NT2/D1 (cell line): ENCODE results near the gene CCDC51.

Experiments
- DNase-seq: peaks from one replicate; pipeline ENCODE4 v3.0.0-alpha.2; 2011; ENCODE audit warnings: low read depth, low spot score
- H3K27me3 ChIP-seq: 2 replicates; pipeline ENCODE4 v1.6.0; 2011; ENCODE audit warnings: mild to moderate bottlenecking; ENCODE audit not compliant: insufficient read length, insufficient read depth
- H3K36me3 ChIP-seq: 2 replicates; pipeline ENCODE4 v1.6.1; 2011; ENCODE audit warnings: mild to moderate bottlenecking, low read length, mixed read lengths; ENCODE audit not compliant: insufficient read depth, insufficient read length
- H3K4me1 ChIP-seq: 2 replicates; pipeline ENCODE4 v1.5.1; 2011; ENCODE audit not compliant: insufficient read depth, insufficient read length
- H3K4me3 ChIP-seq: 2 replicates; pipeline ENCODE4 v1.5.1; 2011; ENCODE audit warnings: low read depth; ENCODE audit not compliant: insufficient read length
- H3K9ac ChIP-seq: 2 replicates; pipeline ENCODE4 v1.6.0; 2011; ENCODE audit warnings: low read depth; ENCODE audit not compliant: insufficient read length
- H3K9me3 ChIP-seq: 2 replicates; pipeline ENCODE4 v1.5.1; 2011; ENCODE audit warnings: mild to moderate bottlenecking, low read length; ENCODE audit not compliant: insufficient read depth
- SUZ12 ChIP-seq: IDR thresholded peaks from 2 replicates; pipeline ENCODE4 v1.6.1; 2011; ENCODE audit not compliant: insufficient read length, insufficient read depth; ENCODE audit errors: extremely low read depth
- YY1 ChIP-seq: IDR thresholded peaks from 2 replicates; pipeline ENCODE4 v1.6.1; 2011; ENCODE audit not compliant: insufficient read length, insufficient read depth
- ZNF274 ChIP-seq: IDR thresholded peaks from 2 replicates; pipeline ENCODE4 v1.6.1; 2011; ENCODE audit warnings: mild to moderate bottlenecking, low read depth, low read length

Gene CCDC51

GRCh38 chr3:48436855-48437254 lies 3.1 kb downstream of the CCDC51 start:
- Histone ChIP-seq H3K9me3 (no peaks in the 10 kb centered on the region), H3K27me3 (no peaks in the 10 kb centered on the region), H3K9ac (no peak overlapping the region), H3K36me3 (peaks cover 53% of the 10 kb centered on the region), H3K4me3 (no peak overlapping the region), H3K4me1 (peaks cover 15% of the 10 kb centered on the region)
- no peak for DNase-seq
- TF ChIP-seq YY1 = no peak
- TF ChIP-seq SUZ12 = no peak
- no peak for TF ChIP-seq ZNF274

DNA sequence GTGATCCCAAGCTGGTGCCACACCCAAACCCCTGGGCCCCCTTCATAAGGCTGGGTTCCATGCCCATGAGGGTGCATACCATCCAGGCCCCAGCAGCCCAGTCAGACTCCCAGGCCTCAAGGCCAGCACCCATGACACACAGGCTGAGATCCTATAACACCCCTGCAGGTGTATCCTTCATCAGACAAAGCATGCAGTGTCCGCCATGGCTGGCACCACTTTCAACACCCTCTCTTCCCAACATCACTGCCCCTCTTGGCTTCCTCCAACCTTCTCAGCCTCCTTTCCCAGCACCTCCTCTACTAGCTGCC lies 3.5 kb downstream of the CCDC51 start:
- no peak overlapping the region for H3K9ac ChIP-seq
- peaks cover 13% of the 10 kb centered on the region for H3K4me1 ChIP-seq
- no peaks in the 10 kb centered on the region for H3K9me3 ChIP-seq
- TF ChIP-seq ZNF274 (no peak), YY1 (no peak), SUZ12 (no peak)
- no peaks in the 10 kb centered on the region for H3K27me3 ChIP-seq
- no peak overlapping the region for H3K4me3 ChIP-seq
- H3K36me3 ChIP-seq = peaks cover 53% of the 10 kb centered on the region
- no peak for DNase-seq

DNA sequence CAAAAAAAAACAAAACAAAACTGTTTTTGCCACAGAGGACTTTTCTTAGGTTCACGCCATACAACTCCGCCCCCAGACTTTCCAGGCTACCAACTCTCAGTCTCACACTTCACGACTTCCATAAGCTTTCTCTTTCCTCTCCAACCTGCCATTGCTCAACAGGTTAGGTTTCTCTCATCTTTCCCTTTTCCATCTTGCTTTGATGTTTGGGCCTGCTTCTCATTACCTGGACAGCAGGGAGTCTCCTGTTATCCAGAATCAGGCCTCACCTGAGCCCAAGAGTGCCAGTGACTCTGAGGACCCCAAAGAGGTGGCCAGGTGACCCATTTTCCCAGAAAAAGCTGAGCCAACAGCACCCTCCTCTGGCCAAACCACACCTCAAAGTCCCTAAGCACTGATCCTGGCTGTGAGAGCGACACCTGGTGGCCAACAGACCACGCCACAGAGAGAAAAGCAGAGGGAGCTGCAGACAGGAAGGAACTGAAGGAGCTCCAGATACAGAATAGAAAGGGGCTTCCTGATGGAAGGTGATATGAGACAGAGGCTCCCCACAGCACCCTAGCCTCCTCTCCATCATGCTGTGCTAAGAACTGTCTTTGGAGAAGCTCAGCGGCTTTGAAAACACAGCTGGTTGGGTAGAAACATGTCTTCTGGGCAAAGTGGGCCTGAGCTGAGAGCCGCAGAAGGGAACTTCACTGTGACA lies 4.0 kb downstream of the CCDC51 start:
- H3K27me3 ChIP-seq = no peaks in the 10 kb centered on the region
- H3K36me3 ChIP-seq = peaks cover 54% of the 10 kb centered on the region
- no peaks in the 10 kb centered on the region for H3K9me3 ChIP-seq
- TF ChIP-seq SUZ12 (no peak), YY1 (no peak), ZNF274 (no peak)
- H3K4me1 ChIP-seq = peaks cover 13% of the 10 kb centered on the region
- no peak overlapping the region for H3K4me3 ChIP-seq
- DNase-seq = peak; percentile 90
- no peak overlapping the region for H3K9ac ChIP-seq

GRCh38 chr3:48435223-48435595 lies 4.7 kb downstream of the CCDC51 start:
- TF ChIP-seq SUZ12 = no peak
- no peak for TF ChIP-seq ZNF274
- no peak for TF ChIP-seq YY1
- Histone ChIP-seq H3K9me3 (no peaks in the 10 kb centered on the region), H3K36me3 (peaks cover 55% of the 10 kb centered on the region), H3K9ac (no peak overlapping the region), H3K27me3 (no peaks in the 10 kb centered on the region), H3K4me1 (peaks cover 19% of the 10 kb centered on the region), H3K4me3 (no peak overlapping the region)
- DNase-seq = no peak

DNA sequence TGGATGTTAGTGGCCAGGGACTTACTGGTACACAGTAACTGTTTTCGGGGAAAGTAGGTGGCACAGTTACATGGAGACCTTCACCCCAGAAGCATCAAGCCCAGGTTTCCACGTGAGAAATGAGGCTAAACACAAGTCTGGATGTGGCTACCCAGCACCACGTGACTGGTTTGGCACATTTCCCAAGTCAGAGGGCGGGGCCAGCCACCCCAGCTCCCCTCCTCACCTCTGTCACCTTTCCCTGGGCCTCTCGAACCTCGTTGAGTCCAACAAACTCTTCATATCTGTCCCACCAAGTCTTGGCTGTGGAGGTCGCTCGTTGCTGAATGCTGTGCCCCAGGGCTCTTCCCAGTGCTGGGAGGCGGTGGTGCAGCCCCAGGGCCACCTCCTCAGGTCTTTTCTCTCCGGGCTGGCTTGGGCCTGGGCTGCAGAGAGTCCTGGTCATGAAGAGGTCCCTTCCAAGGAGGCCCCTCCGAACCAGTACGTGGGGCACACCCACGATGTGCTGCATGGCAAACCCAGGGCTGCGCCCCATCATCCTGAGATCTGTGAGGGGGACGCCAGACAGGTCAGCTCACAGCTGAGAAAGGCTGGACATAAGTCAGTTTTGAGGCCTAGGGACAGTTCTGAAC lies 5.2 kb downstream of the CCDC51 start:
- H3K4me3 ChIP-seq = no peak overlapping the region
- no peak for TF ChIP-seq ZNF274
- no peak for TF ChIP-seq SUZ12
- TF ChIP-seq YY1 = no peak
- no peak for DNase-seq
- peaks cover 19% of the 10 kb centered on the region for H3K4me1 ChIP-seq
- H3K36me3 ChIP-seq = peaks cover 55% of the 10 kb centered on the region
- H3K9ac ChIP-seq = no peak overlapping the region
- no peaks in the 10 kb centered on the region for H3K9me3 ChIP-seq
- H3K27me3 ChIP-seq = no peaks in the 10 kb centered on the region

DNA sequence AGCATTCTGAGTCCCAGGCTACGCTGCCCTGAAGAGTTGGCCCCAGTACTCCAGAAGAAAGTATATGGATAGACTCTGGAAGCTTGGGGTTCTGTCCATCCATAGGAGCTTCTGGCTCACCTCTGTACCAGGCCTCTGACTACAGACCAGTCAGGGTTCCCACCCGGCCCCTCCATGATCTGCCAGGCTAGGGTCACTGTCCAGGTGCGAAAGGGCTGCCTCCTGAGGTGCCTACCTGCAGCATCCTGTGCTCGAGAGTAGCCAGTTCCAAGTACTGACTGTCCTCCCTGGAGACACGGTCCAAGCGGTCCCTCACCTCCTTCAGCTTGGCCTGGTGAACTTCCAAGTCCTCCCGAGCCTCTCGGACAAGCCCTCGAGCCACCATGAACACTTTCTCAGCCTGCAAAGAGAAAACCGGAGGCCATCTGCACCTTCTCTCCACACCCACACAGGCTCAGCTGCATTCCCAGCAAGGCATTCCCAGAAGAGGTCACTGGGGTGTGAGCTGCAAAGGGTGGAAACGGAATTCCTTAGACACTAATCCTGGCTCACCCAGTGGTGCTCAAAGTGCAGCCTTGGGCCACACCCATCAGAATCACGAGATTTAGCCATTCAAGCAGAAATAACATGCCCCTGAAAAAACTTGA lies 6.3 kb downstream of the CCDC51 start:
- TF ChIP-seq ZNF274 (no peak), YY1 (no peak), SUZ12 (no peak)
- H3K9ac ChIP-seq = no peak overlapping the region
- no peak overlapping the region for H3K4me3 ChIP-seq
- H3K36me3 ChIP-seq = peaks cover 55% of the 10 kb centered on the region
- no peaks in the 10 kb centered on the region for H3K27me3 ChIP-seq
- no peak for DNase-seq
- H3K4me1 ChIP-seq = peaks cover 19% of the 10 kb centered on the region
- no peaks in the 10 kb centered on the region for H3K9me3 ChIP-seq

DNA sequence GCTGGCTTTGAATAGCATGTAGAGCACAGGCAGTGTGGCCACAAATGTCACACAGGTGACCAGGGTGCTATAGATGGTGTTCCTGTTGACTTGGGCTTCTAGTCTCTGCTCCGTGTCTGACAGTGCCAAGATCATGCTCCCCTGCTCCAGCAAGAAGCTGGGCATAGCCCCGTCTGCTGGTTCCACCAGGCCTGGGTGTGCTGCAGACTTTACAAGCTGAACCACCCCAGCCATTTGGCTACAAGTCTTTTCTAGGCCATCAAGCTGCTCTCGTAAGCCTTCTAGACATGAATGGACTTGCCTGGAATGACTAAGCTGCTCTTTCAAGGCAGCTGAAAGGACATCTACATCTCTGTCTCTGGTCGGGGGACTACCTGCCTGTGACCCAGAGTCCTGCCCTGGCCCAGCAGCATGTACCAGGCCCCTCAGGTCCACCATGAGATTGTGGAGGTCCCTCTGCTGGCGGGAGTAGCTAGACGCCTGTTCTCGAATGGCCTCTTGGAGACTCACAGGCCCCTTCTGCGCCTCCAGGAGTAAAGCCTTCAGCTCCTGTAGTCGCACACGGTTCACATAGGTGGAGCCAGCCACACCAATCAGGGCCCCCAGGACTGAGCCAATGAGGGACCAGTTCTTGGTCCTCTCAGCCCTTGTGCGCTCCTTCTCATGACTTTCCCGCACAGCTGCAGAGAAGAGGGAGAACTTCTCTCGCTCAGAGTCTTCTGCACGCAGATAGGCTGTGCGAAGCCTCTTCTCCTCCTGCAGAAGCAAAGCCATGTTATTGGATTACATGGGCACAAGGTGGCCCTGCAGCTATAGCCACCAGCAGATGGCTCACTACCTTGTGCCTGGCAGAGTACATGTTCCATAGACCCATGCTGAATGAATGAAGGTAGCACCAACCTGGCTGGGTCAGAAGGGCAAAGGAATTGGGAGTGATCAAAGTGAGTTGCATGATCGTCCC lies 7.2 kb downstream of the CCDC51 start:
- Histone ChIP-seq H3K4me3 (no peak overlapping the region), H3K27me3 (no peaks in the 10 kb centered on the region), H3K9ac (no peak overlapping the region), H3K9me3 (no peaks in the 10 kb centered on the region), H3K36me3 (peaks cover 57% of the 10 kb centered on the region), H3K4me1 (peaks cover 27% of the 10 kb centered on the region)
- peak; percentile 44 for DNase-seq
- TF ChIP-seq ZNF274 (no peak), SUZ12 (no peak), YY1 (no peak)
